Forelimb muscle (tissue), 1 donor: ENCODE data around the gene S100A6. TPM values are rescaled to one million over a fixed set of nuclear protein-coding genes. Genes with fewer than 3 reads are reported as not detected.

Experiments used
- DNase-seq: peaks from one replicate; pipeline ENCODE4 v3.0.0-alpha.2; 2013; ENCODE audit warnings: low read depth
- polyA plus RNA-seq: library from polyadenylated mRNA; unstranded; fragments of 120-200 nt; gene quantifications from one replicate; pipeline ENCODE4 v1.2.1, GENCODE V29; 2013; ENCODE audit not compliant: insufficient read length

S100A6 gene
- polyA plus RNA-seq, 1 donor, result 191 TPM

GRCh38 chr1:153545067-153546055 is 9.6 kb upstream of the S100A6 start, which contains the start of gene S100A4:
TSS of gene S100A4 (minus strand) at chr1:153545806. CDS start at chr1:153544794, 1,012 bp downstream.
- DNase-seq, result peak; percentile 72

- no peak for DNase-seq
These were observed 8.8 kb upstream of the S100A6 start for GRCh38 chr1:153544453-153545066.

GRCh38 chr1:153543736-153544135 is 7.9 kb upstream of the S100A6 start:
- DNase-seq, result no peak

- DNase-seq, result no peak
These were observed 7.3 kb upstream of the S100A6 start for GRCh38 chr1:153542956-153543711.

- no peak for DNase-seq
These were observed 6.1 kb upstream of the S100A6 start for GRCh38 chr1:153541641-153542590.

- DNase-seq, result no peak
These were observed 4.9 kb upstream of the S100A6 start, which contains the start of gene S100A5 for GRCh38 chr1:153540394-153541361. TSS of gene S100A5 (minus strand) at chr1:153540934. CDS start at chr1:153540191, 743 bp downstream.

GRCh38 chr1:153539395-153540093 is 3.8 kb upstream of the S100A6 start:
- no peak for DNase-seq

GRCh38 chr1:153538315-153538821 is 2.6 kb upstream of the S100A6 start:
- DNase-seq, result no peak

- DNase-seq, result no peak
These were observed 1.6 kb upstream of the S100A6 start for GRCh38 chr1:153537376-153537730.

- DNase-seq, result no peak
These were observed 1.0 kb upstream of the S100A6 start for GRCh38 chr1:153536671-153537375.

- no peak for DNase-seq
These were observed 350 bp upstream of the S100A6 start for GRCh38 chr1:153536012-153536670.

GRCh38 chr1:153534925-153535241 is 908 bp downstream of the S100A6 start:
- no peak for DNase-seq

GRCh38 chr1:153534226-153534924 is 1.4 kb downstream of the S100A6 start:
- no peak for DNase-seq

GRCh38 chr1:153533689-153534201 is 2.0 kb downstream of the S100A6 start:
- DNase-seq, result no peak

- no peak for DNase-seq
These were observed 2.8 kb downstream of the S100A6 start for GRCh38 chr1:153532769-153533599.

- no peak for DNase-seq
These were observed 3.6 kb downstream of the S100A6 start for GRCh38 chr1:153532181-153532580.
